Endodermal cell (in vitro differentiated cells): ENCODE measurements around the gene CLDN14. TPM values are rescaled to one million over a fixed set of nuclear protein-coding genes. Genes with fewer than 3 reads are reported as not detected.

Source experiments
- DNase-seq: peaks from one replicate; pipeline ENCODE4 v3.0.0-alpha.2; 2017
- H3K27ac ChIP-seq: 2 replicates; pipeline ENCODE4 v1.5.1; 2013; ENCODE audit warnings: mild to moderate bottlenecking, low read depth, low read length, moderate library complexity
- H3K27me3 ChIP-seq: 2 replicates; pipeline ENCODE4 v1.6.1; 2013; ENCODE audit warnings: mild to moderate bottlenecking, low read length, moderate library complexity; ENCODE audit not compliant: insufficient read depth, control insufficient read depth, poor library complexity, severe bottlenecking
- H3K36me3 ChIP-seq: 2 replicates; pipeline ENCODE4 v1.7.0; 2013; ENCODE audit warnings: mild to moderate bottlenecking, low read length, moderate library complexity; ENCODE audit not compliant: control insufficient read depth, insufficient read depth
- H3K4me1 ChIP-seq: one replicate; pipeline ENCODE4 v1.7.0; 2013; ENCODE audit warnings: low read length; ENCODE audit not compliant: control insufficient read depth, insufficient read depth
- H3K4me3 ChIP-seq: 2 replicates; pipeline ENCODE4 v1.5.1; 2013; ENCODE audit warnings: mild to moderate bottlenecking, low read length, moderate library complexity
- H3K9ac ChIP-seq: 2 replicates; pipeline ENCODE4 v1.6.1; 2013; ENCODE audit warnings: mild to moderate bottlenecking, low read length, moderate library complexity; ENCODE audit not compliant: poor library complexity, severe bottlenecking; ENCODE audit errors: extremely low read depth
- H3K9me3 ChIP-seq: 2 replicates; pipeline ENCODE4 v1.6.1; 2013; ENCODE audit warnings: mild to moderate bottlenecking, low read length, moderate library complexity; ENCODE audit not compliant: control insufficient read depth
- H3K27ac Mint-ChIP-seq: 2 replicates; pipeline ENCODE4 v1.8.0; 2020; ENCODE audit warnings: mixed read lengths
- H3K27me3 Mint-ChIP-seq: 2 replicates; pipeline ENCODE4 v1.8.0; 2021; ENCODE audit warnings: mild to moderate bottlenecking, mixed read lengths; ENCODE audit not compliant: insufficient read depth
- H3K36me3 Mint-ChIP-seq: 2 replicates; pipeline ENCODE4 v1.8.0; 2020; ENCODE audit warnings: low read depth, mixed read lengths
- H3K4me1 Mint-ChIP-seq: 2 replicates; pipeline ENCODE4 v1.8.0; 2020; ENCODE audit warnings: mixed read lengths
- H3K4me3 Mint-ChIP-seq: 2 replicates; pipeline ENCODE4 v1.8.0; 2020; ENCODE audit warnings: mild to moderate bottlenecking, moderate library complexity, mixed read lengths
- H3K9me3 Mint-ChIP-seq: 2 replicates; pipeline ENCODE4 v1.8.0; 2020; ENCODE audit warnings: mild to moderate bottlenecking, mixed read lengths
- CTCF ChIP-seq: fragments of 200-600 bp; sonication (generic); conservative IDR thresholded peaks from 2 replicates; pipeline ENCODE4 v1.5.0; 2021; ENCODE audit warnings: antibody characterized with exemption, mild to moderate bottlenecking
- WGBS, 2 experiments: methylation state at CpG; one replicate each; pipeline versions ENCODE4 v1.1.5 to v1.1.7; 2013; ENCODE audit warnings: missing lambda C conversion rate in 2 of 2, mixed read lengths in 1 of 2; ENCODE audit not compliant: insufficient coverage in 1 of 2, insufficient read length in 1 of 2; 5-methylcytosine and 5-hydroxymethylcytosine counted together
- total RNA-seq, 2 donors: library from RNA; stranded (reverse); fragmentation: NEBNext Ultra II Directional in 1 of 2; extraction: Animal tissue kit (Norgen Biotek cat#: 25700) in 1 of 2; gene quantifications; 2 replicates in 1 of 2; 3 replicates in 1 of 2; pipeline ENCODE4 v1.2.1, GENCODE V29; 2021

The CLDN14 gene
- total RNA-seq, 2 donors from 2014 or later: not detected

- no peak for DNase-seq
- no peak overlapping the region for H3K27ac ChIP-seq
- Mint-ChIP-seq H3K4me3 (no peak overlapping the region), H3K27me3 (no peaks in the 10 kb centered on the region), H3K4me1 (peaks cover 23% of the 10 kb centered on the region), H3K9me3 (no peaks in the 10 kb centered on the region), H3K27ac (no peak overlapping the region), H3K36me3 (peaks cover 28% of the 10 kb centered on the region)
- H3K36me3 ChIP-seq: peaks cover 12% of the 10 kb centered on the region
- no peaks in the 10 kb centered on the region for H3K9me3 ChIP-seq
- H3K9ac ChIP-seq: no peak overlapping the region
- WGBS, 2 experiments: 95 to 96% methylated on average over 17 to 18 of the region's 18 CpGs
- TF ChIP-seq CTCF: no peak
- no peaks in the 10 kb centered on the region for H3K4me1 ChIP-seq
- H3K4me3 ChIP-seq: no peak overlapping the region
- no peaks in the 10 kb centered on the region for H3K27me3 ChIP-seq
These were observed 59.2 kb downstream of the CLDN14 start for GRCh38 chr21:36420571-36421339.

GRCh38 chr21:36419996-36420395, 59.9 kb downstream of the CLDN14 start:
- Histone ChIP-seq H3K27me3 (no peaks in the 10 kb centered on the region), H3K9me3 (no peaks in the 10 kb centered on the region), H3K9ac (no peak overlapping the region), H3K4me3 (no peak overlapping the region), H3K4me1 (no peaks in the 10 kb centered on the region), H3K36me3 (peaks cover 12% of the 10 kb centered on the region), H3K27ac (no peak overlapping the region)
- Mint-ChIP-seq H3K27ac (no peak overlapping the region), H3K4me3 (no peak overlapping the region), H3K36me3 (peaks cover 32% of the 10 kb centered on the region), H3K27me3 (no peaks in the 10 kb centered on the region), H3K9me3 (no peaks in the 10 kb centered on the region), H3K4me1 (peaks cover 30% of the 10 kb centered on the region)
- DNase-seq: peak; percentile 92
- peak; percentile 87 for TF ChIP-seq CTCF
- WGBS, 2 experiments: 41 to 65% methylated on average over 4 to 8 of the region's 8 CpGs

- Histone ChIP-seq H3K27me3 (no peaks in the 10 kb centered on the region), H3K4me3 (no peak overlapping the region), H3K9ac (no peak overlapping the region), H3K36me3 (peaks cover 12% of the 10 kb centered on the region), H3K9me3 (no peaks in the 10 kb centered on the region), H3K4me1 (no peaks in the 10 kb centered on the region), H3K27ac (no peak overlapping the region)
- DNase-seq: no peak
- Mint-ChIP-seq H3K27ac (no peak overlapping the region), H3K27me3 (no peaks in the 10 kb centered on the region), H3K4me1 (peaks cover 35% of the 10 kb centered on the region), H3K36me3 (peaks cover 32% of the 10 kb centered on the region), H3K4me3 (no peak overlapping the region), H3K9me3 (no peaks in the 10 kb centered on the region)
- no peak for TF ChIP-seq CTCF
- WGBS, 2 experiments: 84 to 92% methylated on average over 11 to 14 of the region's 14 CpGs
These were observed 60.7 kb downstream of the CLDN14 start for GRCh38 chr21:36419241-36419640.
